Measurements from ENCODE around the gene ETNK2.

ETNK2 gene, protein sequence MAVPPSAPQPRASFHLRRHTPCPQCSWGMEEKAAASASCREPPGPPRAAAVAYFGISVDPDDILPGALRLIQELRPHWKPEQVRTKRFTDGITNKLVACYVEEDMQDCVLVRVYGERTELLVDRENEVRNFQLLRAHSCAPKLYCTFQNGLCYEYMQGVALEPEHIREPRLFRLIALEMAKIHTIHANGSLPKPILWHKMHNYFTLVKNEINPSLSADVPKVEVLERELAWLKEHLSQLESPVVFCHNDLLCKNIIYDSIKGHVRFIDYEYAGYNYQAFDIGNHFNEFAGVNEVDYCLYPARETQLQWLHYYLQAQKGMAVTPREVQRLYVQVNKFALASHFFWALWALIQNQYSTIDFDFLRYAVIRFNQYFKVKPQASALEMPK

DNA sequence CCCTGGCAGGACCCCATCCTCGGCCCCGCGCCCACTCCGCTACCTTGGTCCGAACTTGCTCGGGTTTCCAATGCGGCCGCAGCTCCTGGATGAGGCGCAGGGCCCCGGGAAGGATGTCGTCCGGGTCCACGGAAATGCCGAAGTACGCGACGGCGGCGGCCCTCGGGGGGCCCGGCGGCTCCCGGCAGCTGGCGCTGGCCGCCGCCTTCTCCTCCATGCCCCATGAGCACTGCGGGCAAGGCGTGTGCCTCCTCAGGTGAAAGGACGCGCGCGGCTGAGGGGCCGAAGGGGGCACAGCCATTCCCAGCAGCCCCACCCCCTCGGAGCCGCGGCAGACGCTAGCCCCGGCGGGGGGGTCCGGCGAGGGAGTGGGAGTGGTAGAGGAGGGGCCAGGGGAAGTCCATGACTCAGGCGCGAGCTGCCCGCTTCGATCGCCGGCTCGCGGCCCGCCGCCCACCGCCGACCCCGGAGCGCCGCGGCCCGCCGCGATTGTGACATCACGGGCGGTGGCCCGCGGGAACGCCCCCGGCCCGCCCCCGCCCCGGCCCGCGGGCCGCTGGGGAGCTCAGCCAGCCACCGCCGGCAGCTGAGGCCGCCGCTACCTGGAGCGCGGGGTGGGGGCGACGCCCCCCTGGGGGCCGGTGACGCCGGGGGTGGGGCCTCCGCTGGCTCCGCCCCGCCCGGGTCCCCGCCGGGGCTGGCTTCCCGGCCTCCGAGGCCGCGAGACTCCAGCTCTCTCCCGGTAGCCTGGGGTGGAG lies at the start of gene ETNK2:
TSS of gene ETNK2 (minus strand) at position 493 of the 758 bp plus-strand sequence. CDS start at position 301, 192 bp downstream.
- peak; percentile 56 for DNase-seq

DNA sequence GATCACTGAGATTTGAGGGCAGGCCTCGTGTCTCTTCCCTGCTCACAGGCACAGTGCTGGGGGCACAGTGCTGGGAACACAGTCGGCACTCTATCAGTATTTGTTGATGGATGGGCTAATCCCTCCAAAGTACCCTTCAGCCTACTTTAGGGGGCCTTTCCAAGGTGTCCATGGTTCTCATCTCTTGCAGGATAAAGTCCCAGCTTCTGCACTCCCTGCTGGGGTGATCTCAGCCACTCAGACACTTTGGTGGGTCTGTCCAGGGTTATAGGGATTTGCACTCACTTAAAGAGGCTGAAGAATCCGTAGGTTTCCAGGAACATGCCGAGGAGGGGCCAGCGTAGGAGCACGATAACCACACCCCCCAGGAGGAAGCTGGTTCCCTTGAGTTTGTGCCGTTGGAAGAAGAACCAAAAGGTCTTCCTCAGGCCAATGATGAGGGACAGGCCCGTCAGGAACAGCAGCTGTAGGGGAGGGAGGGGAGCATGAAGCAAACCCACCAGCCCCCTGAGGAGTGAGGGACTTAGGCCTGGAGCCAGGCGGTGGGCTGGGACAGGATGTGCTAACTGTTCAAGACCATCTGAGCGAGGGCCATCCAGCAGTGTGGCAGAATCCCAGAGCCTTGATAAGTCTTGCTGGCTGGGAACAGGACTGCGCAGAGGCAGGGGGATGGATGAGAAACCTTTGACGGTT lies 49.6 kb upstream of the ETNK2 start:
- no peak for DNase-seq

DNA sequence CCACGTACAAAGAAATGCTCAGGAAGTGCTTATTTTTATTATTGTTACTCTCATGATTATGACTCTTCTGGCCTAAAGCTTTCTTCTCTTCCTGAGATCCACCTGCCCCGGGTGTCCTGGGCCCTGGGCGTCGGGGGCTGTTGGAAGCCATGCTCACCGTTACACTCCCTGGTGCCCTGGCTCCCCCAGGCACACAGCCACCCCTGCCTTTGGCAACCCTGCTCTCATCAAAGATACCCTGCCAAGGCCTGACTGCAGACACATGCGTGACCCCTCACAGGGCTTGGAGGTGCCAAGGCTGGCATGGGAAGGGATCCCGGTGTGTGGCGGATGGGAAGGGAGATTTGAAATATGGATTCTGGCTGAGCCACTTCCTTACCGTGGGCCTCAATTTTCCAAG lies 47.7 kb upstream of the ETNK2 start:
- DNase-seq = no peak

DNA sequence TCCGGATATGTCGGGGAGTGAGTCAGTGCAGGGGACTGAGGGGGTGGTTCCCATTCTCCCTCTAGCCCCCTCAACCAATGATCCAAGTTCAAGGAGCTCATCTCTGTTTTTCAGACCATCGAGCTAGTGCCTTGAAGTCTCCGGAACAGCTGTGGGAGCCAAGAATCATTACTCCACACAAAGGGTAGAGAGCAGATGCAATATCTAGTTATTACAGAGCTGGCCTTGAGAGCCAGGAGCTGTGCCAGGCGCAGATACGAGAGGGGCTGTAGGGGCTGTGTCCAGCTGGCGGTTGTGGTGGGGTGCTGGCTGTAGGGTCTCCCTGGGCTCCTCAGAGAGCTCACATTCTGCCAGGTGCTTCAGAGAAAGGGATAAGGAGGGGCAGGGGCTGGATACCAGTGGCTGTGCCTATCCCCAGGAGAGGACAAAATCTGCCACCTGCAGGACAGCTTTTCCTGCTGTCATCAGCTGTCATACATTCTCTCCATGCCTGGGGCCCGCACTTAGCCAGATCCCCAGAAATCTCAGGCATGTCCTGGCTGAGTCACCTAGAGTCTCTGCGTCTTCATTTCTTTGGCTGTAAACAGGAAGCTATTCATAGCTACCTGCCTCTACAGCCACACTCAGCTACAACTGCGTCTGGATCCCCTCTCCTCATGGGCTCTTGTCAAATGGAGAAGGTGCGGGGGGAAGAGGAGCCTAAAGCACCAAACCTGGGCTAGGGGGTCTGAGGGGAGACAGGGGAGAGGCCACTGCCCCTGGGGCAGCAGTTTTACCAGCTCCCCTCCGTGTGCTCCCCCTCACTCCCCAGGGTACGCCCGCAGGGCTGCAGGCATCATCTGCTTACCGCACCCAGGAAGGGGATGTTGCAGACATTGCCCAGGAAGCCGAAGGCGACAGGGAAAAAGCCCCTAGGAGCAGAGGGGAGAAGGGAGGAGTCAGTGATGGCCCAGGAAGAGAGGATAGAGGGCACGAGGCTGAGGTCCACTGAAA lies 46.8 kb upstream of the ETNK2 start:
- DNase-seq = no peak

DNA sequence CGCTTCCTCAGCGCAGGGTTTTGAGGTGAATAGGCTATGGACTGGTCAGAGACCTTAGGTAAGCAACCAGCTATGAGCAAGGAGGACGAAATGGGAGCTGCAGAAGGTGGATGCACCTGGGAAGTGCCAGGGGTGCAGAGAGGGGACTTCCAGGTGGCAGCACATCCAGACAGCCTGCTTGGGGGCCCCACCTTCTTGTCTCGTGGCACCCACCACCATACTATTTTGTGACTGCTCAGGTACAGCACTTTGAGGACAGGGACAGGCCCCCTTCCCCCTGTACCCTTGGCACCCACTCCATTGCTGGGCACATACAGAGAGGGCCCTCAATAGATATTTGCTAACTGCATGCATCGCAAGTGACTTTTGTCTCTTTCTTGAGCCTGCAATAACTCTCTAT lies 45.2 kb upstream of the ETNK2 start:
- DNase-seq = no peak

DNA sequence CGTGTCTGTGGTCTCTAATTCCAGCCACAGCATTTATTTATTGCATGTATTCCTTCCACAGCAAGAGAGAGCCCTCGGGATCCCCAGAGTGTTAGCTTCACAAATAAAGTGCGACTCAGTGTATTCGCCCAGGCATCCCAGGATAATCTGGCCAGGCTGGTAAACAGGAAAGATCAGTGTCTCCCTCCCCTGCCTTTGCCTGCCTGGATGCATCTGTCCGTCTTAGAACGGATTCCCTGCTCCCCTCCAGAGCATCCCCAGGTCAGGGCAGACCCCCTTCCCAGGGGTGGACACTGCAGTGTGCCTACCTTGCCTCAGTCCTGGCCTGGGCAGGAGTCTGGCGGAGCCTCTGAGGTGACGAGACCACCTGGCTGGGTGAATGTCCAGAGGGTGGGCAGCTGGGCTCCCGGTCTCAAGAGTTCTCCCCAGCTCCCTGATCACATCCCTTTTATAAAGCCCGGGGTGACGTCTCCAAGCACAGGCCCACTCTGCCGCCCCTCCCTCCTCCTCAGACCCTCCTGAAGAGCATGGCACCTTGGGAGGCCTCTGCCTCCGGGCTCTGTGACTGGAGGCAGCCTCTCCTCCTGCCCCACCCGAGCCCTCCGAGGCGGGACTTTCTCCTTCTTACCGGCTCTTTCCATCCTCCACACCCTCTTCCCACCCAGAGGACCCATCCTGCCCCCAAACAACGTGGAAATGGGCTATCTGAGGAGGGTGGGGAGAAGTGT lies 44.4 kb upstream of the ETNK2 start, which contains the start of gene KISS1:
TSS of gene KISS1 (minus strand) at position 424 of the 728 bp plus-strand sequence. CDS start 3,615 bp downstream, outside the sequence.
- DNase-seq = no peak

DNA sequence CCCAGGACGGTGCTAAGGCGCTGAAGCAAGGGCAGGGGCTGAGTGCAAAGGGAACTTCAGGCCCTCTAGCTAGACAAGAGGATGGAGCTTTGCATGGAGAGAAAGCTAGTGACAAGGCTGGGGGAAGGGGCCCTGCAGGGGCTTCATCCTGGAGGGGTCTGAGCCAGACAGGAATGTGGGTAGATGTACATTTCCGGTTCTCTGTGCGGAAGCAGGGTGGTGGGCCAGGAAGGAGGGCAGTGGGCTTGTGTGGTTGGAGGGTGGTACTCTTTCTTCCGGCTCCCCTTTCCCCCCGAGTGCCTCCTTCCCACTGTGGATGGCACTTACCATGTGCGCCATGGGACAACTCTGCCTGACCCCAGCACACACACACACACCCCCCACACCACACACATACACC lies 42.9 kb upstream of the ETNK2 start:
- no peak for DNase-seq

DNA sequence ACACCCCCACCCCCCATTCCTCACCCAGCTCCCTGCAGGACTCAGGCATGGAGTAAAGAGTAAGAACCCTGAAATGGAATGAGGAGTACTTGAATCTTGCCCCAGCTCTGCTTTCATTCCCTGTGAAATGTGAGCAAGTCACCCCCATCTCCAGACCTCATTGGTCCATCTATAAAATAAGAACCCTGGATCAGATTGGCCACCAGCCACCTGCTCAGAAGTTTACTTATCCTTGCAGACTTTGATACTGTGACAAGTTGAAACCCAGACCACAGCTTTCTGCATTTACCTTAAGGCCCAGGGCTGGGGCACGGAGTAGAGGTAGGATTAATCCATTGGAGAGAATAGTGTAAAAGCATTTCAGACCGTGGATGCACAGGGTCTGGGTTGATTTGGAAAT lies 42.2 kb upstream of the ETNK2 start:
- DNase-seq = no peak

DNA sequence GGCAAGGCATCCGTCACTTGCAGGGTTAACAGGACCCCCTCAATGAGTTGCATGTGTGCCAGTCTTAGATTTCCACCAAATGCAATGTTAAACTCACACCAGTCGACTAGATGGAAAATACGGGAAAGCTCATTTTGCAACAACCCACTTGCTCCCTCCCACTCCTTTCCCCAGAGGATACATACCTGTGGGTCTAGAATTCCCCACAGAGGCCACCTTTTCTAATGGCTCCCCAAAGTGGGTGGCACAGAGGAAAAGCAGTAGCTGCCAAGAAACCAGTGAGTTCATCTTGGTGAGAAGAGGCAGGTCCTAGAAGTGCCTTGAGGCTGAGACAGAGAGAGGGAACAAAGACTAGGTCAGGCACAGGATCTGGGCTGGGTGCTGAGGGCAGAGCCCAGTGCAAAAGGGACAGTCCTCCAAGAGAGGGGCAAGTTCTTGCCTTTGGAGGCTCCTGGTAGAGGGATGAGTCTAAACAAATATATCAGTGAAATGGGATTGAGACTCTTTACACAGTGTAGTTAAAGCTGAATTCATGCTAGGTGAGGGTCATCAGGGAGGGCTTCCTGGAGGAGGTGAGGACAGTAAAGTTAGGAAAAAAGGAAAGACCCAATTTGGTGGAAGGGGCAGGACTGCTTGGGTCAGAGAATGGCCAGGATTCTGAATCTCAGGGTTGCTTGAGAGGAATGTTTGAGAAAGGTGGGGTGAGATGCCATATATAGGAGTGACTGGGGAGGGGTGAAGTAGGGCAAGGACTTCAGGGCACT lies 40.9 kb upstream of the ETNK2 start:
- DNase-seq = no peak

DNA sequence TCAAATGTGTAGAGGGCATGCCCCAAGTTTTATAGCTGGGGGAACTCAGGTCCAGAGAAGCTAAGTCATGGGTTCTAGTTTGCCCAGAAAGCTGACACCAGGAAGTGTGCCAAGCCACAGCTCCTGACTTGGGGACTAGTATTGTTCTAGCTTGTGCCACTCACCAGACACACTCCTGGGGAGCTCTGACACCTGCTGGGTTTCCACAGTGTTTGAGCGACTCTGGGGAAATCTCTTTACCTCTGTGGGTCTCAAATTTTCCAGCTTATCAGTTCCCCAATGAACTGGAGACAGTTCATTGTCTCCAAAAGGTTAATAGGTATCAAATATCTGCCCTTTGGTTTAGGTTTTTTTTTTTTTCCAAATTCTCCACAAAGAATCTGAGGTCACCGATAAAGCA lies 40.2 kb upstream of the ETNK2 start:
- DNase-seq = no peak

DNA sequence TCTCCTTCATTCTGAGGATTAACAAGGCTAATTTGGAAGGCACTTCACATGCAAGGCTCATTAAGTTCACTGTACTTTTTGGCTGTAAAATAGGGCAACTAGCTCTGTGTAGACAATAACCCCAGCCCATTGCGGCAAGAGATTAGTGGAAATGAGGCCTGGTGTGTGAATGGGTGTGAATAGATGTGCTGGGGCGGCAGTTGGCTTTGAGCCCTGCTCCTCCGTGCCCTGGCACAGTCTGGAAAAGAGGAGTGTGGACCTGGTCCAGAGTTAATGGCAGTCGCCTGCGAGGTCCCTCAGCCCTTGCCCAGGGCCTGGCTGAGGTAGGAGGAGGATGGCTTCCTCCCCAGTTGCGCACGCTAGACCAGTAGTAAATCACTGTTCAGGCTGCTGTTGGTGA lies 39.6 kb upstream of the ETNK2 start:
- DNase-seq = no peak

DNA sequence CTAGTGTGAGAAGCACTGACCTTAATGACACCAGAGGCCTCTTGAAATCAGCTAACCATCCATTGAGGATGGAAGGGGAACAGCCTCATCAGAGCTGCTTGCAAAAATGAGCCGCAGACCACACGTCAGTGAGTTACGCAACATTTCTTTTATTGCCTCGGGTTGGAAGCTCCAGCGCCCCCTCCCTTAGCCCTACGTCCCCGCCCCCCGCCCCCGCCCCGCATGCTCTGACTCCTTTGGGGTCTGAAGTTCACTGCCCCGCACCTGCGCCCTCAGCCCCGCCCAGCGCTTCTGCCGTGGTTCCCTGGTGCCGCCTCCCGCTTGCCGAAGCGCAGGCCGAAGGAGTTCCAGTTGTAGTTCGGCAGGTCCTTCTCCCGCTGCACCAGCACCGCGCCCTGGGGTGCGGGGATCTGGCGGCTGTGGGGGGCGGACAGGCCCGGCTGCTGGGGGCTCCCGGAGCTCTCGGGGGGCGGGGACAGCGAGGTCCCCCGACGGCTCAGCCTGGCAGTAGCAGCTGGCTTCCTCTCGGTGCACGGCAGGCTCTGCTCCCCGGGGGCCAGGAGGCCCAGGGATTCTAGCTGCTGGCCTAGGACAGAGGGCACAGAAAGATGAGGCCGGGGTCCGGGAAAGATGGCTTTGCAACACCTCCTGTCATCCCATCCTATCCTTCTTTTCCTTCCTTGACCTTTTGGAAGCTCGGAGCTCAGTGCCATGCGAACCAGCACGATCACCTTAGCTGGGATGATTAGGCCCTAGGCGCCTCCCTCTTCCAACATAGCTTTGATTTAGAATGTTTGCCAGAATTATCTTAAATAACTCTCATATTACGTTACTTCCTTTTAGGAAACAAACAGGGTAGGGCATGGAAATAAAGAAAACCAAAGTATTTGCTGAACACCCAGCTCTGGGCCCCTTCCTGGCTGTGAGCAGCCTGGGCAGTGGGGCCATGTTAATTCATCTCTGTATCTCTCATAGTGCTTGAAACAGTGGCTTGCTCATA lies 38.7 kb upstream of the ETNK2 start:
- no peak for DNase-seq

DNA sequence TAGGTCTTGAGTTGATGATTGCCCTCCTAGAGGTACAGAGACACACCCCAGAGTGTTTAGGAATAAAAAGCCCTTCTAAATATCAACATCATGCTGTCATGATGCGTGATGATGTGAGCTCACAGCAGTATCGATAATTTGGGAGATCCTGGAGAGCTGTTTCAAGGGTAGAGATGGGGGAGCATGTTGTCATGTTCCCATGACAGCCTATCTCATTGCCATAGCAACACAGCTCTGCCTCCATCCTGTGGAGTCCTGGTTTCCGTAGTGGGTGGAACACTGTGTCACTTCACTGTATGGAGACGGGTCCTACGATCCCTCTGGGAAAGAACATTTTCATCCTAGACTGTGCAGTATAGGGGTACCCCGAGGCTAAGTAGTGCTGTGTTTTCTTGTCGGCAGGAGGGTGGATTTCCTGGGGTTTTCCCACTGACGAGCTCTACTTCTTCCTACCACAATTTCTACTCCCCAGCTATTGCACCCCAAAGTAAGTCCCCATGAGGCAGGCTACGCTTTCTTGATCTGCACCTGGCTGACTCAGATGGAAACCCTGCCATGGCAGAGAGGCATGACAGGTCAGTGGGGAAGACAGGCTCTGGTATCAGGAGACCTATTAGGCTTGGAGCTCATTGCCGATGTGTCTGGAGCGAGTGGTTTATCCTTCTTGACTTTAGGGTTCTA lies 37.3 kb upstream of the ETNK2 start:
- no peak for DNase-seq

DNA sequence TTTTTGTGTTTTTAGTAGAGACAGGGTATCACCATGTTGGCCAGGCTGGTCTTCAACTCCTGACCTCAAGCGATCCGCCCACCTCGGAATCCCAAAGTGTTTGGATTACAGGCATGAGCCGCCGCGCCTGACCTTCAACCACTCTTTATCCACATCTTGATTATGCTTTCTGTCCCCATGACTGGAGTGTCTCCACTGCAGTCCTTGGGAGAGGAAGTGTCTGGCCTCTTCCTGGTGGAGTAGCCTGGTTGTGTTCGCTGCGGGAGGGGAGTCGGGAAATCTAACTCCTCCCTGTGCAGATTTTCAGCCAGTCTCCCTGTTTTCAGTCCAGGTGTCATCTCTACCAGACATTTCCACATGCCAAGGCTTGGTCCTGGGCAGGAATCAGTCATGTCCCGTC lies 34.8 kb upstream of the ETNK2 start:
- DNase-seq = no peak

DNA sequence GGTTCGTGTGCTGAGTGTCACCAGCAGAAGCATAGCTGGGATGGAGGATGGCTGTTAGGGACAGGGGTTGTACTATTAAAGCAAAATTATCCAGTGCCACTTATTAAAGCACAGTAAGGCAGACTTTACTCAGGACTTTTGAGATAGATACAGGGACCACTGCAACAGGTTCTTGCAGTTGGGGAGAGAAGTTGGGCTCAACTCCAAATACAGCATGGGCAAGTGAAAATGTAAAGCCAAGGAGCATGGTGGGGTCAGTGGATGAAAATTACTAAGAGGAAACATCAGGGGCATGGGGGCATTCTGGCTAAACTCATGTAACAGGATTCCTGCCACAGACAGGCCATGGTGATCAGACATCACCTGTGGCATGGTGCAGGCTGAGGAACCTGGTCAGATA lies 29.3 kb upstream of the ETNK2 start:
- DNase-seq = no peak

DNA sequence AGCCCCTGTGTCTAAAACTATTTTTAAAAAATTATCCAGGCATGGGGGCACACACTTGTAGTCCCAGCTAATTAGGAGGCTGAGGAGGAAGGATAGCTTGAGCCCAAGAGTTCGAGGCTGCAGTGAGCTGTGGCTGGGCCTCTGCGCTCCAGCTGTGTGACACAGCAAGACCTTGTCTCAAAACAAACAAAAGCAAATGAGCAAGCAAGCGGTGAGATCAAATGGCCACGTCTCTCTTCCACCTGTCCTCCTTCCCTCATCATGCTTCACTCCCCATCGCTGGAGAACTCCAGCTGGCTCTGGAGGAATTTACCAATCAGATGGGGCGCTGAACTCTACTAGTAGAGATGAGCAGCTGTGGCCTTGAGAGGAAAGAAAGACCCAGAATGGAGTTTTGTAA lies 28.3 kb upstream of the ETNK2 start:
- DNase-seq = no peak

DNA sequence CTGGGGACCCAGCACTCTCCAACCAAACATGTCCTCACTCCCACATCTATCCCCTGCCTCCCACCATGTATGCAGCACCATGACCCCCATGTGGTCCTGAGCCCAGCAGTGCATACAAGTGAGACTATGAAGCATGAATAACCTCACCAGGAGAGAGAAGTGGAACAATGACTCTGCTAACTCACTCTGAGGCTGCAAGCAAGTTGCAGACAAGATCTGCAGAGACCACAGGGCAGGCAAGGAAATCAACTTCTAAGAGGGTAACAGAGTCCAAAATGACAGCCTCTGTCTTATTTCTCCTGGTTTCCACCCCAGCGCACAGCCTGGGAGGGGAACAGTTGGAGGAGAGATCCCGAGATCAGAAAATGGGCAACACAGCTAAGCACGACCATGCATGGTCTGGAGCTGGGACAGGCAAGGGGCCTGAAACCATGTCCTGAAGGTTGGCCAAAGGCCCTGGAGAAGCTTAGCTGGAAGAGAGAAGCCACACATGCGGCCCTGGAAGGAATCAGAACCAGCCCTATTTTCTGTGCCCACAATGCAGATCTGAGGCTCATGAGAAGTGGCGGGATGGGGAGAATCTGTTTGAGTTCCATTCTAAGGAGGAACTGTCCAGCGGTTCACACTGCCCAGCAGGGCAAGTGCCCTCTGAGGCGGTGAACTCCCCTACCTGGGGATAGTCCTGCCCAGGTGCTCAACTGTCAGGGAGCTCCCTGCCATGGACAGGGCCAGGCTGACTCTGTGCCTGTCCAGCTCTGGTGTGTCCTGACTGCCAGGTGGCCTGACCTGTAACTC lies 26.8 kb upstream of the ETNK2 start:
- no peak for DNase-seq

DNA sequence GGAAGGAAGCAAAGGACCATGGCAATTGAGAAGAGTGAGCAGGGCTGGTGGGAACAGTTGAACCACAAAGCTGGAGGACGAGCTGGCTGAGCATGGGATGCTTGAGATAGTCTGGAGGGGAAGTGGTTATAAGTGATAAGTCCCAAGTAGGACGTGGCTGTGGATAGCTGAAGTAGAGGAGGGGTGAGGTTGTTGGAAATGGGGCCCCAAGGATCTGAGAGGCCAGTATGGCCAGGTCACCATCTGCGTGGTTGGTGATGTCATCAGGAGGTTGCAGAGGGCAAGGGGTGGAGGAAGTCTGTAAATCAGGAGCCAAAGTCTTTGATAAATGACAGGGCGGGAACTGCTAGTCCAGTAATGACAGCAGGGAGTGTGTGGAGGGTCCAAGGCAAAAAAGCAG lies 25.3 kb upstream of the ETNK2 start:
- DNase-seq = no peak

Measured in COR-L47 (cell line).